ENCODE results near the gene NAT8L. TPM values are rescaled to one million over a fixed set of nuclear protein-coding genes. Genes with fewer than 3 reads are reported as not detected.

NAT8L gene
- polyA plus RNA-seq, 3 donors = 0.01 TPM; not detected in 2

GRCh38 chr4:2045518-2045951, 13.6 kb upstream of the NAT8L start:
- Histone ChIP-seq H3K9me3 (replicated peaks in 1 of 2; ENCODE audit: control insufficient read depth in 1 of 2, insufficient read depth in 1 of 2, low read length in 2 of 2) (peaks cover 3 to 5% of the 10 kb centered on the region in 2 donors), H4K20me1 (ENCODE audit: insufficient read depth, low read length) (peaks cover 16% of the 10 kb centered on the region), H3K4me3 (replicated peaks in 1 of 3; ENCODE audit: low read depth in 2 of 3, low read length in 3 of 3) (no peak overlapping the region), H3K4me1 (ENCODE audit: control insufficient read depth in 1 of 2, insufficient read depth in 2 of 2, low read length in 2 of 2) (peaks cover 14 to 19% of the 10 kb centered on the region in 2 donors), H3K4me2 (replicated peaks; ENCODE audit: extremely low read depth, low read length, poor library complexity, severe bottlenecking) (no peak overlapping the region), H3K36me3 (replicated peaks in 1 of 2; ENCODE audit: control insufficient read depth in 1 of 2, insufficient read depth in 2 of 2, low read length in 2 of 2) (peaks cover 0 to 3% of the 10 kb centered on the region in 2 donors), H2AFZ (ENCODE audit: insufficient read depth, low read depth, low read length, poor library complexity, severe bottlenecking) (no peak overlapping the region), H3K27me3 (ENCODE audit: control insufficient read depth in 2 of 2, insufficient read depth in 2 of 2, low read length in 2 of 2) (peaks cover 7 to 54% of the 10 kb centered on the region in 2 donors), H3K9ac (ENCODE audit: insufficient read depth, low read length, poor library complexity, severe bottlenecking) (no peak overlapping the region), H3K79me2 (ENCODE audit: insufficient read depth, low read length) (no peaks in the 10 kb centered on the region), H3K27ac (ENCODE audit: low read depth in 1 of 2, low read length in 2 of 2) (no peak overlapping the region)
- H3K36me3 Mint-ChIP-seq = peaks cover 2 to 10% of the 10 kb centered on the region in 2 donors
- H3K9me3 Mint-ChIP-seq = peaks cover 3 to 9% (median 5%) of the 10 kb centered on the region in 7 donors
- WGBS (ENCODE audit: insufficient coverage) = 77% methylated on average over 11 of the region's 11 CpGs
- H3K4me1 Mint-ChIP-seq = peaks cover 6% of the 10 kb centered on the region
- no peak for TF ChIP-seq CTCF (IDR thresholded peaks at IDR 0.05)
- intact Hi-C loops (cut with micrococcal nuclease) = no loop called here
- peaks cover 33 to 74% (median 49%) of the 10 kb centered on the region in 3 donors for H3K27me3 Mint-ChIP-seq (ENCODE audit: low read depth in 3 of 3)
- peak overlapping the region in 1 of 7 donors; percentile 28 for H3K27ac Mint-ChIP-seq
- H3K4me3 Mint-ChIP-seq = no peak overlapping the region
- DNase-seq = no peak

GRCh38 chr4:2046031-2046961, 12.8 kb upstream of the NAT8L start:
- peaks cover 11 to 14% of the 10 kb centered on the region in 2 donors for H3K4me1 ChIP-seq (ENCODE audit: control insufficient read depth in 1 of 2, insufficient read depth in 2 of 2, low read length in 2 of 2)
- H3K27me3 ChIP-seq (ENCODE audit: control insufficient read depth in 2 of 2, insufficient read depth in 2 of 2, low read length in 2 of 2) = peaks cover 2 to 54% of the 10 kb centered on the region in 2 donors
- Mint-ChIP-seq H3K27me3 (ENCODE audit: low read depth in 3 of 3) (peaks cover 40 to 74% (median 52%) of the 10 kb centered on the region in 3 donors), H3K27ac (peak overlapping the region in 1 of 7 donors; percentile 66), H3K9me3 (peaks cover 3 to 9% (median 5%) of the 10 kb centered on the region in 7 donors), H3K36me3 (peaks cover 2 to 10% of the 10 kb centered on the region in 2 donors), H3K4me1 (peaks cover 6% of the 10 kb centered on the region), H3K4me3 (peak overlapping the region in 1 of 2 donors; percentile 42)
- intact Hi-C loops (cut with micrococcal nuclease) = no loop called here
- peaks cover 3 to 5% of the 10 kb centered on the region in 2 donors for H3K9me3 ChIP-seq (replicated peaks in 1 of 2; ENCODE audit: control insufficient read depth in 1 of 2, insufficient read depth in 1 of 2, low read length in 2 of 2)
- H3K4me2 ChIP-seq (replicated peaks; ENCODE audit: extremely low read depth, low read length, poor library complexity, severe bottlenecking) = no peak overlapping the region
- no peak overlapping the region for H3K9ac ChIP-seq (ENCODE audit: insufficient read depth, low read length, poor library complexity, severe bottlenecking)
- H3K36me3 ChIP-seq (replicated peaks in 1 of 2; ENCODE audit: control insufficient read depth in 1 of 2, insufficient read depth in 2 of 2, low read length in 2 of 2) = peaks cover 0 to 3% of the 10 kb centered on the region in 2 donors
- DNase-seq = no peak
- no peak overlapping the region for H3K27ac ChIP-seq (ENCODE audit: low read depth in 1 of 2, low read length in 2 of 2)
- H3K4me3 ChIP-seq (replicated peaks in 1 of 3; ENCODE audit: low read depth in 2 of 3, low read length in 3 of 3) = no peak overlapping the region
- no peak for TF ChIP-seq CTCF (IDR thresholded peaks at IDR 0.05)
- no peaks in the 10 kb centered on the region for H3K79me2 ChIP-seq (ENCODE audit: insufficient read depth, low read length)
- 71% methylated on average over 17 of the region's 28 CpGs for WGBS (ENCODE audit: insufficient coverage)
- peaks cover 16% of the 10 kb centered on the region for H4K20me1 ChIP-seq (ENCODE audit: insufficient read depth, low read length)
- no peak overlapping the region for H2AFZ ChIP-seq (ENCODE audit: insufficient read depth, low read depth, low read length, poor library complexity, severe bottlenecking)
